HG02973 (cell line): ENCODE measurements around the gene ZNF329.
"Not testable (repeated sequence)": the region's sequence is repeated elsewhere in the genome, so short reads cannot be mapped to it uniquely, and the experiment has no call there.

ENCODE experiments used
- ATAC-seq: cut with Tn5 transposase; IDR thresholded peaks from one replicate; pipeline ENCODE4 v1.9.1; 2021; ENCODE audit warnings: moderate library complexity; ENCODE audit not compliant: unreplicated experiment

The ZNF329 gene

GRCh38 chr19:58150328-58150921 lies at the start of gene ZNF329:
ZNF329 (minus strand) TSS chr19:58150789; CDS start chr19:58129503, 21,286 bp downstream.
- peak; percentile 58 for ATAC-seq

- no peak for ATAC-seq
These were observed 46.5 kb upstream of the ZNF329 start for GRCh38 chr19:58196901-58197616.

- ATAC-seq, result no peak
These were observed 33.2 kb upstream of the ZNF329 start for GRCh38 chr19:58183817-58184215.

DNA sequence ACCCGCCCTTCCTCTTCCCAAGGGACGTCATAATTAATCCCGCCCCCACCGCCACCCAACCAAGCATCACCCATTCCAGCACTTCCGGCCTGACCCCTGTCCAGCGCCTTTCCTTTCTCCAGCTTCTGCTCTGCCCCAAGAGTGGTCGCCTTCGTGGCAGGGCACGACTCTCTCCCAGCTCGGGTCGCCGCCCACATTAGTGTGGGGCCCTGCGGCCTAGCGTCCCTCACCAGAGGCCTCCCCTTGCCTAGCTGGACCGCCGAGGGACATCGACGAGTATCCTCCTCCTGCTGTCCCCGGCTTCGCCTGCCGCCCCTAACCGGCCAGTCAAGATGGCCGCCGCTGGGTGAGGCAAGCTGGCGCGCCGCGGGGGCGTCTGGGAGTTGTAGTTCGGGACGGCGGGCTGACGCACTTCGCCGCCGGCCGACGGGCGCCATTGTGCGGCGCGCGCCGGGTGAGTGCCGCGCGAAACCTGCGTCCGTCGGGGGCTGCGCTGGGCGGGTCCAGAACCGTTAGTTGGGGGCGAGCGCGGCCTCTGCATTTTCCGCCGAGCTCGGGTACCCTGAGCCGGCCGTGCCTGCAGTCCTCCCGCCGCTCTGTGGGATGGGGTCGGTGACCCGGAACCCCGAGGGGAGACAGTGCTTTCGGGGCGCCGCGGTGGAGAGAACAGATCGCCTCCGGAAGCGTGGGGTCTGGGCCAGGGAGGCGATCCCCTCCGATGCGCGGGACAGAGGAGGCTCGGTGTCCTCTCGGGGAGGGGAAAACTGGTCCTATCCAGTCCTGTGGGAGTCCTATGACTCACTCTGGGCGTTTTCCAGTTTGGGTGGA lies 32.6 kb upstream of the ZNF329 start, which contains the start of gene ZNF274:
Gene ZNF274 (plus strand): TSS at position 73 of the 828 bp plus-strand sequence. CDS start 905 bp downstream, outside the sequence.
- peak; percentile 90 for ATAC-seq

GRCh38 chr19:58182577-58182988 lies 32.0 kb upstream of the ZNF329 start:
- ATAC-seq, result no peak

GRCh38 chr19:58181902-58182576 lies 31.4 kb upstream of the ZNF329 start:
- no peak for ATAC-seq

GRCh38 chr19:58170860-58171259 lies 20.3 kb upstream of the ZNF329 start:
- no peak for ATAC-seq

GRCh38 chr19:58166708-58167280 lies 16.2 kb upstream of the ZNF329 start:
- ATAC-seq, result no peak

- no peak for ATAC-seq
These were observed 15.7 kb upstream of the ZNF329 start for GRCh38 chr19:58166268-58166667.

DNA sequence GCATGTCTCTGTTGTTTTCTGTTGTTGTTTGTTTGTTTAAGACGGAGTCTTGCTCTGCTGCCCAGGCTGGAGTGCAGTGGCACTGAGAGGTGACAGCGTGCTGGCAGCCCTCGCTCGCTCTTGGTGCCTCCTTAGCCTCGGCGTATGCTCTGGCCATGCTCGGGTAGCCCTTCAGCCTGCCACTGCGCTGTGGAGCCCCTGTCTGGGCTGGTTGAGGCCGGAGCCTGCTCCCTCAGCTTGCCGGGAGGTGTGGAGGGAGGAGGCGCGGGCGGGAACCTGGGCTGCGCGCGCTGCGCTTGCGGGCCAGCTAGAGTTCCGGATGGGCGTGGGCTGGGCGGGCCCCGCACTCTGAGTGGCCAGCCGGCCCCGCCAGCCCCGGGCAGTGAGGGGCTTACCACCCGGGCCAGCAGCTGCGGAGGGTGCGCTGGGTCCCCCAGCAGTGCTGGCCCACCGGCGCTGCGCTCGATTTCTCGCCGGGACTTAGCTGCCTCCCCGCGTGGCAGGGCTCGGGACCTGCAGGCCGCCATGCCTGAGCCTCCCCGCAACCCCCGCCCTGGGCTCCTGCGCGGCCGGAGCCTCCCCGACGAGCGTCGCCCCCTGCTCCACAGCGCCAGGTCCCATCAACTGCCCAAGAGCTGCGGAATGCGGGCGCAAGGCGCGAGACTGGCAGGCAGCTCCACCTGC lies 6.6 kb upstream of the ZNF329 start:
- ATAC-seq, result no peak

DNA sequence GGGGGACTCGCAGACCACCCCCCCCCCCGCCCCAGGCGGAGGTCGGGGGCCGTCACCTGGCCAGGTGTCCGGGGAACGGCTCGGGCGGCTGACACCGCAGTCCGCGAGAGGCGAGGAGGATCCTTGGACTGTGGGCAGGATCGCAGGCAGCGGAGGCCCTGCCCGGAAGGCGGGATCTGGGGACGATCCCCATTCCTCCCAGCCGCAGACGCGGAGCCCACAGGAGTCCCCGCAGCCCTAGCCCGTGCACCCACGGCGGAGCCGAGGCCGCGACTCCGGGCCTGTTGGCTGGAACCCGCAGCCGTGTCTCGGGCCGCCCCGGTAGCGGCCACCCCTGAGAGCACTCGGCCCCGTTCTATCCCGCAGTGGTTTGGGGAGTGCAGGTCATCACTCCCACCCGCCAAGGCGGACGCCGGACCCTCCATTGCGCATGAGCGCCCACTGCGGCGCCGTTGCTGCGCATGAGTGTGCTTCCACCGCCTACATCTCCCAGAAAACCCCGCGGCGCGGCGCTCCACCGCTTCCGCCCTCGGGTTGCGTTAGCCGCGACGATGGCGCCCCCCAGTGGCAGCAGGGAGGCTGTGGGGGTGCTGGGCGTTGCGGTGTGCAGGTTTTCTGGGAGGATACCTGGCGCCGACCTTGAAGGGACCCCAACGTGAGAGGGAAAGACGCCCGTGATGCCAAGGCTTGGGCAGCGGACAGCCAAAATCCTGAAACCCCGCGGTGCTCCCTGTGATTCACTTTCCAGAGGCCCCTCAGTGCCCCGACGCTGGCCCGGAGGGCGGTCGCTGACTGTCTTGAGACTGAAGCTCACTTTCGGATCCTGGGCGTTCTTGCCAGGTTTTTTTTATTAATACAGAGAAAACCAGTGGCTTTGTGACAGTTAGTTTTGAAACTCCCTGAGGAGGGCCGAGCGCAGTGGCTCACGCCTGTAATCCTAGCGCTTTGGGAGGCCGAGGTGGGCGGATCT lies 4.4 kb upstream of the ZNF329 start:
- peak; percentile 48 for ATAC-seq

- no peak for ATAC-seq
These were observed 3.7 kb upstream of the ZNF329 start for GRCh38 chr19:58154287-58154678.

DNA sequence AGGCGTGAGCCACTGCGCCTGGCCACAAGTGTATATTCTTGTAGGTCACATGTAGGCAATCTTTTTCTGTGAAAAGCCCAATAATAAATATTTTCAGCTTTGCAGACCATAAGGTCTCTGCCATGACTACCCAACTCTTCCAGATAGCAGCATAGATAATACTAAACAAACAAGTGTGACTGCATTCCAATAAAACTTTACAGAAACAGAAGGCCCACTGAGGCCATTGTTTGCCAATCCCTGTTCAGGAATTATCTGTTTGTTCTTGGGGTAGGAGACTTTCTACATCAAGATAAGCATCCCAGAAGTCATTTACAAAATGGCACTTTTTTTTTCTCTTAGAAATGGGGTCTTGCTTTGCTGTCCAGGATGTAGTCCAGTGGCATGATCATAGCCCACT lies 2.8 kb upstream of the ZNF329 start:
- no peak for ATAC-seq

DNA sequence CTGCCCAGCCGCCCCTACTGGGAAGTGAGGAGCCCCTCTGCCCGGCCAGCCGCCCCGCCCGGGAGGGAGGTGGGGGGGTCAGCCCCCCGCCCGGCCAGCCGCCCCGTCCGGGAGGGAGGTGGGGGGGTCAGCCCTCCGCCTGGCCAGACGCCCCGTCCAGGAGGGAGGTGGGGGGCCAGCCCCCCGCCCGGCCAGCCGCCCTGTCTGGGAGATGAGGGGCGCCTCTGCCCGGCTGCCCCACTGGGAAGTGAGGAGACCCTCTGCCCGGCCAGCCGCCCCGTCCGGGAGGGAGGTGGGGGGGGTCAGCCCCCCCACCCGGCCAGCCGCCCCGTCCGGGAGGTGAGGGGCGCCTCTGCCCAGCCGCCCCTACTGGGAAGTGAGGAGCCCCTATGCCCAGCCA lies 3.1 kb downstream of the ZNF329 start:
- ATAC-seq, result not testable (repeated sequence)

DNA sequence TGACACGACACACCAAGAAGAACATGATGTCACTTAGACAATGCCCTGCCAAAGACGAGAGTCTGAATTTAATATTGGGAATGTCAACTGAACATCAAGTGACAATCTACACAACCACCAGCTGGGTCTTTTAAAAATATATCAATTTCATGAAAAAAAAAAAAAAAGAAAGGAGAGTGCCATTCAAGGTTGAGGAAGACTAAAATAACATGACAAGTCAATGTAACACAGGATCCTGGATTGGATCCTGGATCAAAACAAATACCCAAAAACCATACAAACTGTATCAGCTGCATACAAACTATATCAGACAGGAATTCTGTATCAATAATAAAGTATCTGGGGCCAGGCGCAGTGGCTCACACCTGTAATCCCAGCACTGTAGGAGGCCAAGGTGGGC lies 4.7 kb downstream of the ZNF329 start:
- ATAC-seq, result no peak

- ATAC-seq, result no peak
These were observed 16.3 kb downstream of the ZNF329 start for GRCh38 chr19:58134244-58134643.

- no peak for ATAC-seq
These were observed 21.3 kb downstream of the ZNF329 start for GRCh38 chr19:58129284-58129683.

DNA sequence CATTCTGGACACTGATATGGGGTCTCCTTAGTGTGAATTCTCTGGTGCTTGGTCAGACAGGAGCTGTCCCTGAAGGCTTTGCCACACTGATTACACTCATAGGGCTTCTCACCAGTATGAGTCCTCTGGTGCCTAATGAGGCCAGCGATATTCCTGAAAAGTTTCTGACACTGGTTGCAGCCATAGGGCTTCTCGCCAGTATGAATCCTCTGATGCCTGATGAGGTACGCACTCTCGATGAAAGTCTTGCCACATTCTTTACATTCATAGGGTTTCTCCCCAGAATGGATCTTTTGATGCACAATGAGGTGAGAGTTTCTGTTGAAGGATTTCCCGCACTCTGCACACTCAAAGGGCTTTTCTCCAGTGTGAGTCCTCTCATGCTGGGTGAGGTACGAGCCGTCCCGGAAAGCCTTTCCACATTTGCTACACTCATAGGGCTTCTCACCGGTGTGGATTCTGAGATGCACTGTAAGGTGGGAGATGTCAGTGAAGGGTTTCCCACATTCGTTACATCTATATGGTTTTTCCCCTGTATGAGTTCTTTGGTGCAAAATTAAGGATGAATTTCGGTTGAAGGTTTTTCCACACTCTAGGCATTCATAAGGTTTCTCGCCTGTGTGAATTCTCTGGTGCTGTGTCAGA lies 22.4 kb downstream of the ZNF329 start:
- no peak for ATAC-seq

DNA sequence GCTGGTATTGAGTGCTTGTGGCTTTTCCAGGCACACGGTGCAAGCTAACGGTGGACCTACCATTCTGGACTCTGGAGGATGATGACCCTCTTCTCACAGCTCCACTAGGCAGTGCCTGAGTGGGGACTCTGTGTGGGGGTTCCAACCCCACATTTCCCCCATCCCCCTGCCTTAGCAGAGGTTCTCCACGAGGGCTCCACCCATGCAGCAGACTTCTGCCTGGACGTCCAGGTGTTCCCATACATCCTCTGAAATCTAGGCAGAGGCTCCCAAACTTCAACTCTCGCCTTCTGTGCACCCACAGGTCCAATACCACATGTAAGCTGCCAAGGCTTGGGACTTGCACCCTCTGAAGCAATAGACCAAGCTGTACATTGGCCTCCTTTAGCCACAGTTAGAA lies 27.2 kb downstream of the ZNF329 start:
- no peak for ATAC-seq
